Effector memory CD8-positive, alpha-beta T cell (primary cell): ENCODE results near the gene MDM2.
"Not testable (repeated sequence)": the region's sequence is repeated elsewhere in the genome, so short reads cannot be mapped to it uniquely, and the experiment has no call there.

Source experiments
- ATAC-seq: fragments of 150-1000 bp; cut with Tn5 transposase; replicated peaks from 2 replicates; pipeline ENCODE4 v1.10.0; 2021; ENCODE audit warnings: mild to moderate bottlenecking, moderate library complexity
- DNase-seq, 3 experiments: peaks; one replicate each; pipeline ENCODE4 v3.0.0; 2021
- H3K27ac Mint-ChIP-seq, 2 donors: one replicate each; pipeline ENCODE4 v1.8.0; 2022; ENCODE audit warnings: mild to moderate bottlenecking in 2 of 2, mixed read lengths in 2 of 2, moderate library complexity in 2 of 2
- H3K27me3 Mint-ChIP-seq, 2 donors: one replicate each; pipeline ENCODE4 v1.8.0; 2022; ENCODE audit warnings: mixed read lengths in 2 of 2
- H3K36me3 Mint-ChIP-seq: one replicate; pipeline ENCODE4 v1.8.0; 2022; ENCODE audit warnings: mild to moderate bottlenecking, moderate library complexity, mixed read lengths; ENCODE audit not compliant: insufficient read depth
- H3K4me1 Mint-ChIP-seq, 2 donors: one replicate each; pipeline ENCODE4 v1.8.0; 2022; ENCODE audit warnings: low read depth in 2 of 2, mixed read lengths in 2 of 2
- H3K4me3 Mint-ChIP-seq, 2 donors: one replicate each; pipeline ENCODE4 v1.8.0; 2022; ENCODE audit warnings: mild to moderate bottlenecking in 2 of 2, mixed read lengths in 2 of 2, moderate library complexity in 2 of 2
- H3K9me3 Mint-ChIP-seq, 2 donors: one replicate each; pipeline ENCODE4 v1.8.0; 2022; ENCODE audit warnings: mixed read lengths in 2 of 2

MDM2 gene

GRCh38 chr12:68844788-68845695 lies 37.1 kb downstream of the MDM2 start:
- ATAC-seq, result no peak
- DNase-seq, result no peak
- Mint-ChIP-seq H3K9me3 (no peaks in the 10 kb centered on the region), H3K27me3 (no peaks in the 10 kb centered on the region), H3K4me1 (peaks cover 5% of the 10 kb centered on the region in 2 donors), H3K36me3 (peaks cover 43% of the 10 kb centered on the region), H3K4me3 (no peak overlapping the region), H3K27ac (no peak overlapping the region)

- Mint-ChIP-seq H3K27me3 (no peaks in the 10 kb centered on the region), H3K27ac (no peak overlapping the region), H3K4me1 (peaks cover 5% of the 10 kb centered on the region in 2 donors), H3K4me3 (no peak overlapping the region), H3K9me3 (no peaks in the 10 kb centered on the region), H3K36me3 (peaks cover 25% of the 10 kb centered on the region)
- DNase-seq, result no peak
- no peak for ATAC-seq
These were observed 38.8 kb downstream of the MDM2 start for GRCh38 chr12:68846811-68847210.

GRCh38 chr12:68850390-68850789 lies 42.4 kb downstream of the MDM2 start:
- ATAC-seq, result no peak
- H3K9me3 Mint-ChIP-seq, result no peaks in the 10 kb centered on the region
- no peak overlapping the region for H3K4me3 Mint-ChIP-seq
- H3K4me1 Mint-ChIP-seq, result no peaks in the 10 kb centered on the region
- H3K36me3 Mint-ChIP-seq, result peaks cover 5% of the 10 kb centered on the region
- H3K27me3 Mint-ChIP-seq, result peaks cover 0 to 14% of the 10 kb centered on the region in 2 donors
- DNase-seq, result no peak
- H3K27ac Mint-ChIP-seq, result no peak overlapping the region

GRCh38 chr12:68851592-68852306 lies 43.8 kb downstream of the MDM2 start:
- Mint-ChIP-seq H3K36me3 (peaks cover 5% of the 10 kb centered on the region), H3K27me3 (peaks cover 0 to 14% of the 10 kb centered on the region in 2 donors), H3K27ac (no peak overlapping the region), H3K4me1 (no peaks in the 10 kb centered on the region), H3K4me3 (no peak overlapping the region), H3K9me3 (no peaks in the 10 kb centered on the region)
- ATAC-seq, result no peak
- no peak for DNase-seq

GRCh38 chr12:68853396-68854077 lies 45.6 kb downstream of the MDM2 start:
- ATAC-seq, result no peak
- H3K27me3 Mint-ChIP-seq, result peaks cover 0 to 14% of the 10 kb centered on the region in 2 donors
- H3K36me3 Mint-ChIP-seq, result no peaks in the 10 kb centered on the region
- no peak overlapping the region for H3K4me3 Mint-ChIP-seq
- H3K4me1 Mint-ChIP-seq, result no peaks in the 10 kb centered on the region
- H3K27ac Mint-ChIP-seq, result no peak overlapping the region
- DNase-seq, result no peak
- no peaks in the 10 kb centered on the region for H3K9me3 Mint-ChIP-seq

GRCh38 chr12:68854078-68854468 lies 46.1 kb downstream of the MDM2 start:
- H3K36me3 Mint-ChIP-seq, result no peaks in the 10 kb centered on the region
- no peak for DNase-seq
- H3K27ac Mint-ChIP-seq, result no peak overlapping the region
- no peak for ATAC-seq
- H3K9me3 Mint-ChIP-seq, result no peaks in the 10 kb centered on the region
- H3K27me3 Mint-ChIP-seq, result peaks cover 0 to 14% of the 10 kb centered on the region in 2 donors
- H3K4me1 Mint-ChIP-seq, result no peaks in the 10 kb centered on the region
- H3K4me3 Mint-ChIP-seq, result no peak overlapping the region

GRCh38 chr12:68854554-68854953 lies 46.6 kb downstream of the MDM2 start:
- H3K36me3 Mint-ChIP-seq, result no peaks in the 10 kb centered on the region

GRCh38 chr12:68855111-68855510 lies 47.1 kb downstream of the MDM2 start:
- no peak overlapping the region for H3K27ac Mint-ChIP-seq
- ATAC-seq, result no peak
- peaks cover 0 to 14% of the 10 kb centered on the region in 2 donors for H3K27me3 Mint-ChIP-seq
- no peaks in the 10 kb centered on the region for H3K4me1 Mint-ChIP-seq
- H3K9me3 Mint-ChIP-seq, result no peaks in the 10 kb centered on the region
- DNase-seq, result no peak
- H3K4me3 Mint-ChIP-seq, result no peak overlapping the region
- no peaks in the 10 kb centered on the region for H3K36me3 Mint-ChIP-seq

More at GRCh38 chr12:68854554-68854953, 46.6 kb downstream of the MDM2 start:
- Mint-ChIP-seq H3K9me3 (no peaks in the 10 kb centered on the region), H3K4me3 (no peak overlapping the region), H3K27ac (no peak overlapping the region), H3K27me3 (peaks cover 0 to 14% of the 10 kb centered on the region in 2 donors), H3K4me1 (no peaks in the 10 kb centered on the region)
- no peak for ATAC-seq
- DNase-seq, result no peak

GRCh38 chr12:68855771-68856170 lies 47.8 kb downstream of the MDM2 start:
- DNase-seq, result no peak
- Mint-ChIP-seq H3K27me3 (peaks cover 0 to 17% of the 10 kb centered on the region in 2 donors), H3K4me1 (no peaks in the 10 kb centered on the region), H3K4me3 (no peak overlapping the region), H3K36me3 (no peaks in the 10 kb centered on the region), H3K9me3 (no peaks in the 10 kb centered on the region), H3K27ac (no peak overlapping the region)
- ATAC-seq, result no peak

- DNase-seq, result no peak
- Mint-ChIP-seq H3K9me3 (no peaks in the 10 kb centered on the region), H3K27me3 (peaks cover 0 to 22% of the 10 kb centered on the region in 2 donors), H3K4me1 (no peaks in the 10 kb centered on the region), H3K36me3 (no peaks in the 10 kb centered on the region), H3K27ac (no peak overlapping the region), H3K4me3 (no peak overlapping the region)
- ATAC-seq, result no peak
These were observed 48.5 kb downstream of the MDM2 start for GRCh38 chr12:68856510-68856909.

GRCh38 chr12:68861890-68862289 lies 53.9 kb downstream of the MDM2 start:
- no peak for ATAC-seq
- Mint-ChIP-seq H3K36me3 (no peaks in the 10 kb centered on the region), H3K9me3 (no peaks in the 10 kb centered on the region), H3K27ac (no peak overlapping the region), H3K27me3 (peaks cover 8 to 14% of the 10 kb centered on the region in 2 donors), H3K4me3 (no peak overlapping the region), H3K4me1 (no peaks in the 10 kb centered on the region)
- DNase-seq, result no peak

- Mint-ChIP-seq H3K4me3 (no peak overlapping the region), H3K4me1 (no peaks in the 10 kb centered on the region), H3K9me3 (no peaks in the 10 kb centered on the region), H3K36me3 (no peaks in the 10 kb centered on the region), H3K27ac (no peak overlapping the region), H3K27me3 (peaks cover 8 to 18% of the 10 kb centered on the region in 2 donors)
- DNase-seq (no peak), ATAC-seq (no peak)
These were observed 55.3 kb downstream of the MDM2 start for GRCh38 chr12:68863109-68863770.

- not testable (repeated sequence) for ATAC-seq, H3K9me3 Mint-ChIP-seq, H3K36me3 Mint-ChIP-seq, H3K27ac Mint-ChIP-seq, DNase-seq, H3K4me3 Mint-ChIP-seq, H3K4me1 Mint-ChIP-seq
- H3K27me3 Mint-ChIP-seq, result peaks cover 8 to 18% of the 10 kb centered on the region in 2 donors
These were observed 56.0 kb downstream of the MDM2 start for GRCh38 chr12:68863886-68864454.
